ENCODE data around the gene EML1. TPM values are rescaled to one million over a fixed set of nuclear protein-coding genes. Genes with fewer than 3 reads are reported as not detected.

Gene EML1
- total RNA-seq, 1 experiment from 2014 or later: 2.5 TPM

DNA sequence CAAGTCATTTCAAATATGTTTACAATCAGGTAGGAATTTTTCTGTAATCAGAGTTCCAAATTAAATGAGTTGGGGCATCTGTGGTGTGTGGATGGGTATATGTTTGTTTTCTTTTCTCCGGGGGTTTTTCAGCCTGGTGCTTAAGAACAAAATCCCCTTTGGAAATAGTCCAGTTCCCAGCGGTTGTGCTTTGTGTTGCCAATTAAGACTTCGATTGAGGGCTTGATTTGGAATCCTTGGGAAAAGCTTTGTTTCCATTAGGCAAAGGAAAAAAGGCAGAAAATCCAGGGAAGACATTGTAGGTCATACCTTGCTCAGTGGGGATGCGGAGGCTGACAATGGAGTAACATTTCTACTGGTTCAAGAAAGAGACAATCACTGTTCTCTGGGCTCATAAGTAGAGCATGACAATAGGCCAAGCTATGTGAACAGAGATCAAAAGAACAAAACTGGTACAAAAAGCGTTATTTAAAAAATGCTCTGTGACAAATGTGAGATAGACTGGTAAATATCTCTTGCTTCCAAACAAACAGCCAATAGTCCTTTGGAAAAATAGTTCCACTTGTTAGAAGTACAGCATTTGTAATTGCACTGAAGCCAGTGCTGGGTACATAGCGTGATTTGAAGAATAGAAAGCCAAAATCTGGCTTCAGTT lies 79.7 kb downstream of the EML1 start:
- peaks cover 81% of the 10 kb centered on the region for H3K27me3 Mint-ChIP-seq (ENCODE audit: unreplicated experiment)
- H3K4me3 Mint-ChIP-seq (ENCODE audit: low read depth, unreplicated experiment): no peak overlapping the region
- DNase-seq: no peak
- CTCF ChIA-PET: no interaction called here
- TF ChIP-seq, protein P1, sequence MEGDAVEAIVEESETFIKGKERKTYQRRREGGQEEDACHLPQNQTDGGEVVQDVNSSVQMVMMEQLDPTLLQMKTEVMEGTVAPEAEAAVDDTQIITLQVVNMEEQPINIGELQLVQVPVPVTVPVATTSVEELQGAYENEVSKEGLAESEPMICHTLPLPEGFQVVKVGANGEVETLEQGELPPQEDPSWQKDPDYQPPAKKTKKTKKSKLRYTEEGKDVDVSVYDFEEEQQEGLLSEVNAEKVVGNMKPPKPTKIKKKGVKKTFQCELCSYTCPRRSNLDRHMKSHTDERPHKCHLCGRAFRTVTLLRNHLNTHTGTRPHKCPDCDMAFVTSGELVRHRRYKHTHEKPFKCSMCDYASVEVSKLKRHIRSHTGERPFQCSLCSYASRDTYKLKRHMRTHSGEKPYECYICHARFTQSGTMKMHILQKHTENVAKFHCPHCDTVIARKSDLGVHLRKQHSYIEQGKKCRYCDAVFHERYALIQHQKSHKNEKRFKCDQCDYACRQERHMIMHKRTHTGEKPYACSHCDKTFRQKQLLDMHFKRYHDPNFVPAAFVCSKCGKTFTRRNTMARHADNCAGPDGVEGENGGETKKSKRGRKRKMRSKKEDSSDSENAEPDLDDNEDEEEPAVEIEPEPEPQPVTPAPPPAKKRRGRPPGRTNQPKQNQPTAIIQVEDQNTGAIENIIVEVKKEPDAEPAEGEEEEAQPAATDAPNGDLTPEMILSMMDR (IDR thresholded peaks at IDR 0.05; ENCODE audit: unreplicated experiment): no peak
- no peak overlapping the region for H3K27ac Mint-ChIP-seq (ENCODE audit: unreplicated experiment)
- intact Hi-C loops (cut with micrococcal nuclease; ENCODE audit: unreplicated experiment): no loop called here
- no peaks in the 10 kb centered on the region for H3K4me1 Mint-ChIP-seq (ENCODE audit: low read depth, unreplicated experiment)
- H3K36me3 Mint-ChIP-seq (ENCODE audit: insufficient read depth, unreplicated experiment): no peaks in the 10 kb centered on the region
- BruUV-seq (replicated peaks): no TSS peak
- H3K9me3 Mint-ChIP-seq (ENCODE audit: low read depth, unreplicated experiment): no peaks in the 10 kb centered on the region

DNA sequence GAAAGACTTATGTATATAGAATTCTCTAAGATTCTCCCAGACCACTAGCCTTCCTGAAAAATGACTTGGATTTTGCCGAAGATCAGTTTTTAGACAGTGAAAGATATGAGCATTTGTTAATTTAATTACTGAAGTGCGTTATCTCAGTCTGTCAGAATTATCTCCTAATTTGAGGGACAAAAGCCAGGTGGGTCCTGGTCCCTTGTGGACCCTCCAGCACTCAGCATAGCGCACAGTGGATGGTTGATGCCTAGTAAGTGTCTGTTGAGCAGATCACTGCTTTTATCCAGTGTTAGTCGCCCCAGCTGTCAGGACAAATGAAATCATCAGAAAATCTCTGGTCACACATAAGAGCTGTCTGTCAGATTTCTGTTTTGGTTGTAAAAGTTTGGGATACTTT lies 80.4 kb downstream of the EML1 start:
- no peak for DNase-seq
- H3K4me1 Mint-ChIP-seq (ENCODE audit: low read depth, unreplicated experiment): no peaks in the 10 kb centered on the region
- no TSS peak for BruUV-seq (replicated peaks)
- H3K36me3 Mint-ChIP-seq (ENCODE audit: insufficient read depth, unreplicated experiment): no peaks in the 10 kb centered on the region
- TF ChIP-seq, protein P1 (IDR thresholded peaks at IDR 0.05; ENCODE audit: unreplicated experiment): no peak
- CTCF ChIA-PET: no interaction called here
- peaks cover 73% of the 10 kb centered on the region for H3K27me3 Mint-ChIP-seq (ENCODE audit: unreplicated experiment)
- intact Hi-C loops (cut with micrococcal nuclease; ENCODE audit: unreplicated experiment): no loop called here
- H3K4me3 Mint-ChIP-seq (ENCODE audit: low read depth, unreplicated experiment): no peak overlapping the region
- H3K27ac Mint-ChIP-seq (ENCODE audit: unreplicated experiment): no peak overlapping the region
- no peaks in the 10 kb centered on the region for H3K9me3 Mint-ChIP-seq (ENCODE audit: low read depth, unreplicated experiment)

DNA sequence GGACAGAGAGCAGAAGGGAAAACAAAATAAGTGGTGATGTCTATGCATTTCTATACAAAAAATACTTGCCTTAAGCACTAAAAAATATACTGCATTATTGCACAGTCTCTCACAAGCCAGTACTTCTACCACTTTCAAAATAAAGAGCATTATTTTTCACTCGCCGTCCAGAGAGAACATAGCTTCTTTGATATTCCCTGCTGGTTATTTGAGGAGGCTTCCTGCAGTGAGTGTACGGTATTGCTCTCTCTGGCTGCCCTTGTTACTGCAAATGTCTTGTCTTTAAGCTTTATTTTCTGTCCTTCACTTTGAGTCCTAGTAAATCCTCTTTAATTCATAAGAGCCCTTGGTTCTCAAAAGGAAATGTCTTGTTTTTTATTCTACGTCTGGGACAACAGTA lies 81.1 kb downstream of the EML1 start:
- Mint-ChIP-seq H3K27me3 (ENCODE audit: unreplicated experiment) (peaks cover 67% of the 10 kb centered on the region), H3K4me3 (ENCODE audit: low read depth, unreplicated experiment) (no peak overlapping the region), H3K36me3 (ENCODE audit: insufficient read depth, unreplicated experiment) (no peaks in the 10 kb centered on the region), H3K27ac (ENCODE audit: unreplicated experiment) (no peak overlapping the region), H3K4me1 (ENCODE audit: low read depth, unreplicated experiment) (no peaks in the 10 kb centered on the region), H3K9me3 (ENCODE audit: low read depth, unreplicated experiment) (no peaks in the 10 kb centered on the region)
- no TSS peak for BruUV-seq (replicated peaks)
- intact Hi-C loops (cut with micrococcal nuclease; ENCODE audit: unreplicated experiment): no loop called here
- no peak for DNase-seq
- TF ChIP-seq, protein P1 (IDR thresholded peaks at IDR 0.05; ENCODE audit: unreplicated experiment): no peak
- CTCF ChIA-PET: interaction anchor here (0.5 kb wide), 1 partner anchor 74 kb away, joined by 3 read pairs; no protein-coding TSS in a partner anchor

DNA sequence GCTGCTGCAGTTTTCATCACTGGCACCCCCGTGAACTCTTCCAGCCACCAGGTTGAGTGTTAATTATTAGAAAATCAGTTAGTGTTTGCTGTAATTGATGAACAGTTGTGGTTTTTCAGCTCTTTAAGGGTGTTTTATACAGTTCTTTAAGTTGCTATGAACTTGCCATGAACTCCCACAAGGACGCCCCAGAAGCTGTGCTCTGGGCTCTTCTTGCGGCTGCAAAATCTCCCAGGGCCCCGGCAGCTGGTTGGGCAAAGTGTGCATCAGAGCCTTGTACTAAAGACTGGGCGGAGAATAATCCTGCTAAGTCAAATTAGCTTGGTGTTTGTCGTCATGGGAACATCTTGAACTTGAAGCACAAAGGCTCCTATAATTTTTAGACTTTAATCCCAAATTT lies 82.2 kb downstream of the EML1 start:
- H3K36me3 Mint-ChIP-seq (ENCODE audit: insufficient read depth, unreplicated experiment): no peaks in the 10 kb centered on the region
- CTCF ChIA-PET: no interaction called here
- intact Hi-C loops (cut with micrococcal nuclease; ENCODE audit: unreplicated experiment): no loop called here
- peaks cover 56% of the 10 kb centered on the region for H3K27me3 Mint-ChIP-seq (ENCODE audit: unreplicated experiment)
- no TSS peak for BruUV-seq (replicated peaks)
- TF ChIP-seq, protein P1 (IDR thresholded peaks at IDR 0.05; ENCODE audit: unreplicated experiment): no peak
- no peaks in the 10 kb centered on the region for H3K9me3 Mint-ChIP-seq (ENCODE audit: low read depth, unreplicated experiment)
- H3K4me3 Mint-ChIP-seq (ENCODE audit: low read depth, unreplicated experiment): no peak overlapping the region
- DNase-seq: no peak
- H3K4me1 Mint-ChIP-seq (ENCODE audit: low read depth, unreplicated experiment): no peaks in the 10 kb centered on the region
- H3K27ac Mint-ChIP-seq (ENCODE audit: unreplicated experiment): no peak overlapping the region

Measured in Calu3 (cell line).